Measurements from ENCODE around the gene RAD23A. TPM values are rescaled to one million over a fixed set of nuclear protein-coding genes. Genes with fewer than 3 reads are reported as not detected.

RAD23A gene
- total and polyA plus RNA-seq, 9 of the 15 experiments (the other 6 are each of a cell fraction or from before 2014, with no cell fraction given): 9.5 to 181 (median 101) TPM

DNA sequence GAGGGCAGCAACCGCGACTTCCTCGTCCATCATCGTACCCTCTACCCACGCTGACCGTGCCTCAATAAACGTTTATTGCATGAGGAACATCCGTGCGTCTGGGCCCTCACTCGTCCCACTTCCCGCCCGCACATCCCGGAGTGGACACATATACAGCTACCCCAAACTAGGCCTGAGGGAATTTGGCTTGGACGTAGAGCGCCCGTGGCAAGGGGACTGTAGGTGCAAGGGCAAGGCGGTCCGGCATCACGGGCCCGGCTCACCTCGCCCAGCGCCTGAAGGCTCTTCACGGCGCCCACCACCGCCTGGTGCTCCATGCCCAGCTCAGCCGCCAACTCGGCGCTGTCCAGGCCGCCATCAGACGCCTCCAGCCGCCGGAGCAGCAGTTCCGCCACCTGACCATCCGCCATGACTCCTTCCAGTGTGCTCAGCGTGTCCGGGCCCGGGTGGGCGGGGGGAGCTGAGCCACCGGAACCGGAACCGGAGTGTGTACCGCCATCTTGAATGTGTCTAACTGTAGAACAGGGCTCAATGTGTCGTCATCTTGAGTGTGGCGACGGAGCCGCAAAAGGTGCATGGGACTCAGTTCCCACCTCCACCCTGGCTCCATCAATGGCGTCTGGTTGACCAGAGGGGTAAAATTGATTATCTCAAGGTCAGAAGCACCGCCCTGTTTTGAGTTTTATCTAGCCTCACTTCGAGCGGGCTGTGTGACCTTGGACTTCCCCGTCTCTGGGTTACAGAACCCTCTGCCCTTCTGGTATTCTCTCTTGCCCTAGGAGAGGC lies 12.2 kb upstream of the RAD23A start, which contains the start of gene FARSA (continued):
- TF ChIP-seq RBM22 (IDR thresholded peaks at IDR 0.05; ENCODE audit: low read depth, low read length, poor library complexity, severe bottlenecking) (no peak), ZNF76 (CRISPR knock-in tag; IDR thresholded peaks at IDR 0.05; ENCODE audit: borderline replicate concordance) (no peak), RFX5 (IDR thresholded peaks at IDR 0.05; ENCODE audit: low read depth, low read length) (no peak), CBX5 (IDR thresholded peaks at IDR 0.05; ENCODE audit: borderline replicate concordance, low read depth) (peak; percentile 69), GTF2F1 (IDR thresholded peaks at IDR 0.05; ENCODE audit: low read depth, low read length) (no peak), ZNF217 (CRISPR knock-in tag; IDR thresholded peaks at IDR 0.05) (no peak), BDP1 (IDR thresholded peaks at IDR 0.05; ENCODE audit: insufficient read depth, insufficient read length) (no peak), RBM17 (IDR thresholded peaks at IDR 0.05; ENCODE audit: borderline replicate concordance, low read depth, low read length) (no peak), SLC30A9 (CRISPR knock-in tag; IDR thresholded peaks at IDR 0.05) (no peak), SRSF1 (IDR thresholded peaks at IDR 0.05; ENCODE audit: low read depth, low read length) (no peak), NR1H2 (CRISPR knock-in tag; IDR thresholded peaks at IDR 0.05) (no peak), TRIM28 (IDR thresholded peaks at IDR 0.05) (no peak), MIER1 (IDR thresholded peaks at IDR 0.05; ENCODE audit: low read depth) (no peak), NUFIP1 (IDR thresholded peaks at IDR 0.05; ENCODE audit: partially characterized antibody) (no peak)
- TF ChIP-seq, protein P1, sequence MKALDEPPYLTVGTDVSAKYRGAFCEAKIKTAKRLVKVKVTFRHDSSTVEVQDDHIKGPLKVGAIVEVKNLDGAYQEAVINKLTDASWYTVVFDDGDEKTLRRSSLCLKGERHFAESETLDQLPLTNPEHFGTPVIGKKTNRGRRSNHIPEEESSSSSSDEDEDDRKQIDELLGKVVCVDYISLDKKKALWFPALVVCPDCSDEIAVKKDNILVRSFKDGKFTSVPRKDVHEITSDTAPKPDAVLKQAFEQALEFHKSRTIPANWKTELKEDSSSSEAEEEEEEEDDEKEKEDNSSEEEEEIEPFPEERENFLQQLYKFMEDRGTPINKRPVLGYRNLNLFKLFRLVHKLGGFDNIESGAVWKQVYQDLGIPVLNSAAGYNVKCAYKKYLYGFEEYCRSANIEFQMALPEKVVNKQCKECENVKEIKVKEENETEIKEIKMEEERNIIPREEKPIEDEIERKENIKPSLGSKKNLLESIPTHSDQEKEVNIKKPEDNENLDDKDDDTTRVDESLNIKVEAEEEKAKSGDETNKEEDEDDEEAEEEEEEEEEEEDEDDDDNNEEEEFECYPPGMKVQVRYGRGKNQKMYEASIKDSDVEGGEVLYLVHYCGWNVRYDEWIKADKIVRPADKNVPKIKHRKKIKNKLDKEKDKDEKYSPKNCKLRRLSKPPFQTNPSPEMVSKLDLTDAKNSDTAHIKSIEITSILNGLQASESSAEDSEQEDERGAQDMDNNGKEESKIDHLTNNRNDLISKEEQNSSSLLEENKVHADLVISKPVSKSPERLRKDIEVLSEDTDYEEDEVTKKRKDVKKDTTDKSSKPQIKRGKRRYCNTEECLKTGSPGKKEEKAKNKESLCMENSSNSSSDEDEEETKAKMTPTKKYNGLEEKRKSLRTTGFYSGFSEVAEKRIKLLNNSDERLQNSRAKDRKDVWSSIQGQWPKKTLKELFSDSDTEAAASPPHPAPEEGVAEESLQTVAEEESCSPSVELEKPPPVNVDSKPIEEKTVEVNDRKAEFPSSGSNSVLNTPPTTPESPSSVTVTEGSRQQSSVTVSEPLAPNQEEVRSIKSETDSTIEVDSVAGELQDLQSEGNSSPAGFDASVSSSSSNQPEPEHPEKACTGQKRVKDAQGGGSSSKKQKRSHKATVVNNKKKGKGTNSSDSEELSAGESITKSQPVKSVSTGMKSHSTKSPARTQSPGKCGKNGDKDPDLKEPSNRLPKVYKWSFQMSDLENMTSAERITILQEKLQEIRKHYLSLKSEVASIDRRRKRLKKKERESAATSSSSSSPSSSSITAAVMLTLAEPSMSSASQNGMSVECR (CRISPR knock-in tag; IDR thresholded peaks at IDR 0.05): peak; percentile 97
- TF ChIP-seq, protein P2, sequence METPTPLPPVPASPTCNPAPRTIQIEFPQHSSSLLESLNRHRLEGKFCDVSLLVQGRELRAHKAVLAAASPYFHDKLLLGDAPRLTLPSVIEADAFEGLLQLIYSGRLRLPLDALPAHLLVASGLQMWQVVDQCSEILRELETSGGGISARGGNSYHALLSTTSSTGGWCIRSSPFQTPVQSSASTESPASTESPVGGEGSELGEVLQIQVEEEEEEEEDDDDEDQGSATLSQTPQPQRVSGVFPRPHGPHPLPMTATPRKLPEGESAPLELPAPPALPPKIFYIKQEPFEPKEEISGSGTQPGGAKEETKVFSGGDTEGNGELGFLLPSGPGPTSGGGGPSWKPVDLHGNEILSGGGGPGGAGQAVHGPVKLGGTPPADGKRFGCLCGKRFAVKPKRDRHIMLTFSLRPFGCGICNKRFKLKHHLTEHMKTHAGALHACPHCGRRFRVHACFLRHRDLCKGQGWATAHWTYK (CRISPR knock-in tag; IDR thresholded peaks at IDR 0.05): no peak
- TF ChIP-seq, protein P3, sequence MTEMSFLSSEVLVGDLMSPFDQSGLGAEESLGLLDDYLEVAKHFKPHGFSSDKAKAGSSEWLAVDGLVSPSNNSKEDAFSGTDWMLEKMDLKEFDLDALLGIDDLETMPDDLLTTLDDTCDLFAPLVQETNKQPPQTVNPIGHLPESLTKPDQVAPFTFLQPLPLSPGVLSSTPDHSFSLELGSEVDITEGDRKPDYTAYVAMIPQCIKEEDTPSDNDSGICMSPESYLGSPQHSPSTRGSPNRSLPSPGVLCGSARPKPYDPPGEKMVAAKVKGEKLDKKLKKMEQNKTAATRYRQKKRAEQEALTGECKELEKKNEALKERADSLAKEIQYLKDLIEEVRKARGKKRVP (CRISPR knock-in tag; IDR thresholded peaks at IDR 0.05): no peak; the same call in 1 of the 2 replicates
- TF ChIP-seq, protein P4, sequence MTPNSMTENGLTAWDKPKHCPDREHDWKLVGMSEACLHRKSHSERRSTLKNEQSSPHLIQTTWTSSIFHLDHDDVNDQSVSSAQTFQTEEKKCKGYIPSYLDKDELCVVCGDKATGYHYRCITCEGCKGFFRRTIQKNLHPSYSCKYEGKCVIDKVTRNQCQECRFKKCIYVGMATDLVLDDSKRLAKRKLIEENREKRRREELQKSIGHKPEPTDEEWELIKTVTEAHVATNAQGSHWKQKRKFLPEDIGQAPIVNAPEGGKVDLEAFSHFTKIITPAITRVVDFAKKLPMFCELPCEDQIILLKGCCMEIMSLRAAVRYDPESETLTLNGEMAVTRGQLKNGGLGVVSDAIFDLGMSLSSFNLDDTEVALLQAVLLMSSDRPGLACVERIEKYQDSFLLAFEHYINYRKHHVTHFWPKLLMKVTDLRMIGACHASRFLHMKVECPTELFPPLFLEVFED (CRISPR knock-in tag; conservative IDR thresholded peaks at IDR 0.05): no peak
- TF ChIP-seq, protein P5, sequence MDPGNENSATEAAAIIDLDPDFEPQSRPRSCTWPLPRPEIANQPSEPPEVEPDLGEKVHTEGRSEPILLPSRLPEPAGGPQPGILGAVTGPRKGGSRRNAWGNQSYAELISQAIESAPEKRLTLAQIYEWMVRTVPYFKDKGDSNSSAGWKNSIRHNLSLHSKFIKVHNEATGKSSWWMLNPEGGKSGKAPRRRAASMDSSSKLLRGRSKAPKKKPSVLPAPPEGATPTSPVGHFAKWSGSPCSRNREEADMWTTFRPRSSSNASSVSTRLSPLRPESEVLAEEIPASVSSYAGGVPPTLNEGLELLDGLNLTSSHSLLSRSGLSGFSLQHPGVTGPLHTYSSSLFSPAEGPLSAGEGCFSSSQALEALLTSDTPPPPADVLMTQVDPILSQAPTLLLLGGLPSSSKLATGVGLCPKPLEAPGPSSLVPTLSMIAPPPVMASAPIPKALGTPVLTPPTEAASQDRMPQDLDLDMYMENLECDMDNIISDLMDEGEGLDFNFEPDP (CRISPR knock-in tag; IDR thresholded peaks at IDR 0.05): no peak

Data from K562 (cell line).